ENCODE results near the gene PPP1R13B.

The PPP1R13B gene

DNA sequence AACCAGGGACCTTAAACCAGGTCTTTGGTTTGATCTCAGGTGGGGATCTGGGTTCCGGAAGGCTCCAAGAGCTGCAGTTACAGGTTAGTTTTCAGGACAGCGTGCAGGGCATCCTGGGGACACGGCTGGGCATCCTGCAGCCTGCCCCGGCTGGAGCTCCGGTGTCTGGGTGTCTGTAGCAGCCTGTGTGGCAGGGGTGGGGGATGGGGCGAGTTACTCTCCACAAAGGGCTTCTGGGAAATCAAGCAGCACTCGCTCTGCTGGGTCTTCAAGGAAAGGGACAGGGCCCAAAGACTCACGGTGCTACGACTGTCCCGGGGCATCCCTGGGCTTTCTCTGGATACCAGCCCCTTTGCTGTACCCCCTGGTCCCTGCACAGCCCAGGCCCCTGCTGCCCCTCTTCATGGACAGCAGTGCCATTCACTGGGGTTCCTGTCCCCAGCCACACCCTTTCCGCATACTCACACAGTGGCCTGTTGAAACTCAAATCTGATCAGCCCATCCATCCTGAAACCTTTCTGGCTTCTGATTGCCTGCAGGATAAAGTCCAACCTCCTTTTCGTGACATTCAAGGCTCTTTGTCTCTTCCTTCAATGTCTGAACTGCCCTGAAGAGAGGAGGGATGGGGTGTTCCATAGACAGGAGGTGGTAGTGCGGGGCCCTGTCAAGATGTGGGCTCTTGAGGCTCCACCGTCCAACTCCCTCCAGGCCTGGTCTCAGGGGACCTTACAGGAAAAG is 22.2 kb upstream of the PPP1R13B start:
- no peak overlapping the region for H3K27ac ChIP-seq (ENCODE audit: extremely low read depth, low read depth, low read length)
- no peaks in the 10 kb centered on the region for H3K36me3 ChIP-seq (ENCODE audit: control insufficient read depth in 2 of 2, insufficient read depth in 1 of 2, low read length in 2 of 2)
- no peaks in the 10 kb centered on the region for H3K4me1 ChIP-seq (ENCODE audit: control insufficient read depth, insufficient read depth, low read length)
- peak; percentile 98 for TF ChIP-seq GLI4 (tag by site-specific recombination; IDR thresholded peaks at IDR 0.05)
- TF ChIP-seq, protein P1, sequence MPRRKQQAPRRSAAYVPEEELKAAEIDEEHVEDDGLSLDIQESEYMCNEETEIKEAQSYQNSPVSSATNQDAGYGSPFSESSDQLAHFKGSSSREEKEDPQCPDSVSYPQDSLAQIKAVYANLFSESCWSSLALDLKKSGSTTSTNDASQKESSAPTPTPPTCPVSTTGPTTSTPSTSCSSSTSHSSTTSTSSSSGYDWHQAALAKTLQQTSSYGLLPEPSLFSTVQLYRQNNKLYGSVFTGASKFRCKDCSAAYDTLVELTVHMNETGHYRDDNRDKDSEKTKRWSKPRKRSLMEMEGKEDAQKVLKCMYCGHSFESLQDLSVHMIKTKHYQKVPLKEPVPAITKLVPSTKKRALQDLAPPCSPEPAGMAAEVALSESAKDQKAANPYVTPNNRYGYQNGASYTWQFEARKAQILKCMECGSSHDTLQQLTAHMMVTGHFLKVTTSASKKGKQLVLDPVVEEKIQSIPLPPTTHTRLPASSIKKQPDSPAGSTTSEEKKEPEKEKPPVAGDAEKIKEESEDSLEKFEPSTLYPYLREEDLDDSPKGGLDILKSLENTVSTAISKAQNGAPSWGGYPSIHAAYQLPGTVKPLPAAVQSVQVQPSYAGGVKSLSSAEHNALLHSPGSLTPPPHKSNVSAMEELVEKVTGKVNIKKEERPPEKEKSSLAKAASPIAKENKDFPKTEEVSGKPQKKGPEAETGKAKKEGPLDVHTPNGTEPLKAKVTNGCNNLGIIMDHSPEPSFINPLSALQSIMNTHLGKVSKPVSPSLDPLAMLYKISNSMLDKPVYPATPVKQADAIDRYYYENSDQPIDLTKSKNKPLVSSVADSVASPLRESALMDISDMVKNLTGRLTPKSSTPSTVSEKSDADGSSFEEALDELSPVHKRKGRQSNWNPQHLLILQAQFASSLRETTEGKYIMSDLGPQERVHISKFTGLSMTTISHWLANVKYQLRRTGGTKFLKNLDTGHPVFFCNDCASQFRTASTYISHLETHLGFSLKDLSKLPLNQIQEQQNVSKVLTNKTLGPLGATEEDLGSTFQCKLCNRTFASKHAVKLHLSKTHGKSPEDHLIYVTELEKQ (tag by site-specific recombination; IDR thresholded peaks at IDR 0.05; ENCODE audit: borderline replicate concordance) = no peak
- no peak for TF ChIP-seq ZFP37 (tag by site-specific recombination; IDR thresholded peaks at IDR 0.05)
- peak; percentile 69 for TF ChIP-seq PRDM10 (tag by site-specific recombination; IDR thresholded peaks at IDR 0.05)
- no peak for TF ChIP-seq ZNF785 (tag by site-specific recombination; IDR thresholded peaks at IDR 0.05)
- TF ChIP-seq ZNF555 (tag by site-specific recombination; conservative IDR thresholded peaks at IDR 0.05) = no peak
- TF ChIP-seq REPIN1 (tag by site-specific recombination; IDR thresholded peaks at IDR 0.05; ENCODE audit: low read depth) = no peak
- TF ChIP-seq ZNF48 (tag by site-specific recombination; IDR thresholded peaks at IDR 0.05) = no peak
- TF ChIP-seq ZNF274 (IDR thresholded peaks at IDR 0.05; ENCODE audit: low read length) = no peak
- no peak for TF ChIP-seq ZNF274 (tag by site-specific recombination; IDR thresholded peaks at IDR 0.05; ENCODE audit: borderline replicate concordance)
- no peak for TF ChIP-seq EGR2 (tag by site-specific recombination; IDR thresholded peaks at IDR 0.05; ENCODE audit: low read depth)
- no peaks in the 10 kb centered on the region for H3K9me3 ChIP-seq (ENCODE audit: control insufficient read depth, insufficient read depth, low read depth, low read length)
- H3K4me3 ChIP-seq (ENCODE audit: low read depth, low read length) = no peak overlapping the region
- POLR2A ChIA-PET = no interaction called here
- CTCF ChIA-PET = no interaction called here

- Histone ChIP-seq H3K4me3 (ENCODE audit: low read depth, low read length) (no peak overlapping the region), H3K27ac (ENCODE audit: extremely low read depth, low read depth, low read length) (no peak overlapping the region), H3K9me3 (ENCODE audit: control insufficient read depth, insufficient read depth, low read depth, low read length) (no peaks in the 10 kb centered on the region), H3K4me1 (ENCODE audit: control insufficient read depth, insufficient read depth, low read length) (no peaks in the 10 kb centered on the region), H3K36me3 (ENCODE audit: control insufficient read depth in 2 of 2, insufficient read depth in 1 of 2, low read length in 2 of 2) (no peaks in the 10 kb centered on the region)
- TF ChIP-seq ZNF510 (tag by site-specific recombination; IDR thresholded peaks at IDR 0.05; ENCODE audit: insufficient replicate concordance) (no peak), ZNF777 (tag by site-specific recombination; IDR thresholded peaks at IDR 0.05; ENCODE audit: borderline replicate concordance) (no peak), GLI4 (tag by site-specific recombination; IDR thresholded peaks at IDR 0.05) (no peak), ZNF19 (tag by site-specific recombination; IDR thresholded peaks at IDR 0.05; ENCODE audit: low read depth) (no peak), SCRT2 (tag by site-specific recombination; IDR thresholded peaks at IDR 0.05) (no peak), ZFP3 (tag by site-specific recombination; IDR thresholded peaks at IDR 0.05; ENCODE audit: low read depth) (no peak), ZNF560 (tag by site-specific recombination; IDR thresholded peaks at IDR 0.05; ENCODE audit: borderline replicate concordance) (no peak), GLI2 (tag by site-specific recombination; IDR thresholded peaks at IDR 0.05; ENCODE audit: borderline replicate concordance, low read depth) (no peak), ZNF350 (tag by site-specific recombination; IDR thresholded peaks at IDR 0.05) (no peak), ZBTB21 (tag by site-specific recombination; IDR thresholded peaks at IDR 0.05) (no peak), GFI1B (tag by site-specific recombination; IDR thresholded peaks at IDR 0.05) (no peak), ZNF140 (tag by site-specific recombination; IDR thresholded peaks at IDR 0.05) (no peak)
- TF ChIP-seq, protein P2, sequence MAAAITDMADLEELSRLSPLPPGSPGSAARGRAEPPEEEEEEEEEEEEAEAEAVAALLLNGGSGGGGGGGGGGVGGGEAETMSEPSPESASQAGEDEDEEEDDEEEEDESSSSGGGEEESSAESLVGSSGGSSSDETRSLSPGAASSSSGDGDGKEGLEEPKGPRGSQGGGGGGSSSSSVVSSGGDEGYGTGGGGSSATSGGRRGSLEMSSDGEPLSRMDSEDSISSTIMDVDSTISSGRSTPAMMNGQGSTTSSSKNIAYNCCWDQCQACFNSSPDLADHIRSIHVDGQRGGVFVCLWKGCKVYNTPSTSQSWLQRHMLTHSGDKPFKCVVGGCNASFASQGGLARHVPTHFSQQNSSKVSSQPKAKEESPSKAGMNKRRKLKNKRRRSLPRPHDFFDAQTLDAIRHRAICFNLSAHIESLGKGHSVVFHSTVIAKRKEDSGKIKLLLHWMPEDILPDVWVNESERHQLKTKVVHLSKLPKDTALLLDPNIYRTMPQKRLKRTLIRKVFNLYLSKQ (tag by site-specific recombination; IDR thresholded peaks at IDR 0.05; ENCODE audit: borderline replicate concordance) = no peak
- CTCF ChIA-PET = interaction anchor here (1.9 kb wide), 1 partner anchor 32 kb away, joined by 7 read pairs; no protein-coding TSS in a partner anchor
- POLR2A ChIA-PET = no interaction called here
These were observed 21.0 kb upstream of the PPP1R13B start for GRCh38 chr14:103868242-103868897.

Measured in HEK293 (cell line).